NCI-H748 treated with DMSO at 0.1 percent for 48 hours (cell line): ENCODE results near the gene NEURL1.
"Not testable (repeated sequence)": the region's sequence is repeated elsewhere in the genome, so short reads cannot be mapped to it uniquely, and the experiment has no call there.

Source experiments
- DNase-seq: peaks from one replicate; lab custom pipeline; 2025; lab: John Stamatoyannopoulos, UW

Gene NEURL1

DNA sequence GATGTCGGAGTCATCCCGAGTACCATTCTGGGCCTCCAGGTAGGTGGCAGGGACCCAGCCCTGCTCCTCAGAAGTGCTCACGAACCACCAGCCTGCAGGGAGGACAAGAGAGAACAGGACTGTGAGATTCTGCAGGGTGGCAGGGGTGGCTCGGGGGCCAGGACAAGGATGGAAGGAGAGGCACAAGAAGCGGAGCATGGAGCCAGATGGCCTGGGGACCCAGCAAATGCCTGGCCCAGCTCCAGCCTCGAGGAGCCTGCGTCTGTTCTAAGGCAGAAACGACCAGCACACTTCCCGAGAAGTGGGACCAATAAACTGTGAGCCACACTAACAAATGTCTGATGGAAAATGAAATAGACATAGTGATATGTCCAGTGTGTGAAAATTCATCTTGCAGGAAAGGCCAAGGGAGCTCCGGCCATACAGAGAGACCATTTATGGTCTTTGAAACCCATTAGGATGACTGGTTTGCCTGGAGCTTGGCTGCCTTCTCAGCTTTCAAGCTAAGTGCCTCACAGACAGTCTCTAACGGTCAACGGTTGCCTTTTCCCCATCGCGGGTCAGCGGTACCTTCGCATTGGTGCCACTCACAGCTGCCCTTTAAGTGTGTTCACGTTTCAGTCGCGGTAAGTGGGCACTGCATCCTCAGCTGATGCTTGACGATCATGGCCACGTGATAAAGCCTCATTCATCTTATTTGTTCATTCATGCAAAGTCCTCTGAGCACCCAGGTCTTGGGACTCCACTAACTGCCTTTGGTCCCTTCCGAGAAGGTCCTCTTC, 133.8 kb downstream of the NEURL1 start:
- DNase-seq, result no peak

DNA sequence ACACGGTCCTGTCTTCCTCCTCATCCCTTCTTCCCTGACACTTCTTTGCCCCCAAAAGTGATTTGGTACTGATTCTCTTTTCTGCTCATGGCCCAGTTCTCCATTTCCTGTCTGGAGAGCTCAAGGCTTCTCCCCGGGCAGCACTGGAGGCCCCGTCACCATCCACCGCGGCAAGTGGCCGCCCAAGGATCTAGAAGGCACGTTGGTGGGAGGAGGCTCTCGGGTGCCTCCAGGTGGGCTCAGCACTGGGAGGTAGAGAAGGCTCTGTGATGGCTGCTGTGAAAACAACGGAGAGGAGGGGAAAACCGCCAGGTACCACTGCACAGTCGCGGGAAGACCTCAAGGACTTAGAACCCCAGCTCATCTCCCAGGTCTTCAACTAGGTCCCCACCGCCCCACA, 134.4 kb downstream of the NEURL1 start:
- no peak for DNase-seq

- DNase-seq, result no peak
Observed at GRCh38 chr10:103629581-103629980, 136.1 kb downstream of the NEURL1 start.

DNA sequence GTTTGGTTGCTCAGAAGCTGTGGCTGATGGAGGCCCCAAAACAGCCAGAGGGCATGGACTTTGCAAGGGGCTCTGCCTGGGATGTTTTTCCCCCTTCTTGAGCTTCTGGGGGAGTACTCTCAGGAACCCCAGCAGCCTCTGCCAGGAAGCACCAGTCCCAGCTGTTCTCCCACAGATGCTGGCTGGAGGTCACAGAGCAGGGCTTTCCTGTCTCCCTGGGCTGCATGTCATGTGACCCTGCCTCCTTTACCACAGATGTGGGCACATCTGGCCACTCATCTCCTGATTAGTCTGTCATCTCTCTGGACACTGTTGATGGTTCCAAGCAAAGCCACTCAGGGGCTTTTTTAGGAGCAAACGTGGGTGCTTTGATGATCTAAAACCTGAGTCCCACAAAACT, 136.7 kb downstream of the NEURL1 start:
- no peak for DNase-seq

- DNase-seq, result no peak
Observed at GRCh38 chr10:103632247-103632642, 138.7 kb downstream of the NEURL1 start.

- DNase-seq, result not testable (repeated sequence)
Observed at GRCh38 chr10:103632871-103633270, 139.4 kb downstream of the NEURL1 start.

DNA sequence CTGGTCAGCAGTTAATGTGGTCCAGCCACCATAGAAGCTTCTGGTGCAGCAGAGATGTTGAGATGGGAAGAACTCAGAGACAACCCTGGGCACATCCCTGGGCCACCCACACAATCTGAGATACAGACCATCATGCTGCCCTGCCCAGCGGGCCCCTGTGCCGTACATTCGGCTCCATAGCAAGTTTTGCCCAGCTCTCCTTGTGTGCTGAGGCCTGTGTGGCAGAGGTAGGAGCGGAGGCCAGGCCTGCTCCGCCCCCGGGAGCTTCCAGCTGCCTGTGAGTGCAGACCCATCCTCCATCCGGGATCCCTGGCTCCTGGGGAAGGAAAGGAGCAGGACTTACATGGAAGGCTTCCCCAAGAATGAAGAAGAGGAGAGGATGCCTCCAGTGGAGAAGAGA, 140.3 kb downstream of the NEURL1 start:
- no peak for DNase-seq

GRCh38 chr10:103635580-103635979, 142.1 kb downstream of the NEURL1 start:
- DNase-seq, result no peak

GRCh38 chr10:103636492-103636891, 143.0 kb downstream of the NEURL1 start:
- no peak for DNase-seq

DNA sequence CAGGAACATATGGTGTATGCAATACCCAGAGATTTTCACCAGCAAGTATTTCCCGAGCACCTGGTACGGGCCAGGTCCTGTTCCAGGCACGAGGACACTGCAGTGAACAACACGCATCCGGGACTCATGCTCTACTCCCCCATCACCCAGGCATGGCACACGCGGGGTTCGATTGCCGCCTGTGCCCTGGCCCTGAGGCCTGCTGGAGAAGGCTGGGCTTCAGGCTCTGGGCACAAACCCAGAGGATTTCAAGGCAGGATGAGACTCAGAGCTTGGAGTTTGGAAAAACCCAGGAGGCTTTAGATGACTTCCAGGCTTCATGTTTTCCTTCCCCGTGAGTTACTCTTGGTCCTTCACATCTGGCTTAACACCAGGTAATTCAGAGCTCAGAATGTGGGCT, 143.5 kb downstream of the NEURL1 start:
- no peak for DNase-seq

- DNase-seq, result no peak
Observed at GRCh38 chr10:103637927-103638557, 144.5 kb downstream of the NEURL1 start.

DNA sequence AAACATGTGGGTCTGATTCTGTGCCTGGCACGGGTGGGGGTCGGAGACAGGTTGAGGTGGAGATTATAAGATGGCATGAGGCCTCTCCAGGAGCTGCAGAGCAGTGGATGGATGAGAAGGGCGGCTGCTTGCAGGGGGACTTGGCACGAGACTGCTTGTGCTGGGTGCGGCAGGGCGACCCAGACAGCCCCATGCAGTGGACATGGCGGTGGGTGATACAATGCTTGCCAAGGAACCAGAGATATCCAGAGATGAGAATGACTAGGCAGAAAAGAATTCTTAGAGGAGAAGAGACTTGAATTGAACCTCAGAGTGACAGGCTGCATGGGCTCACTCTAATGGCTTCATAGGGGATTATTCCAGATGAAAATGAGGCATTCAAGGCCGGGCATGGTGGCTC, 145.4 kb downstream of the NEURL1 start:
- DNase-seq, result no peak

- DNase-seq, result no peak
Observed at GRCh38 chr10:103640436-103641181, 147.1 kb downstream of the NEURL1 start.

DNA sequence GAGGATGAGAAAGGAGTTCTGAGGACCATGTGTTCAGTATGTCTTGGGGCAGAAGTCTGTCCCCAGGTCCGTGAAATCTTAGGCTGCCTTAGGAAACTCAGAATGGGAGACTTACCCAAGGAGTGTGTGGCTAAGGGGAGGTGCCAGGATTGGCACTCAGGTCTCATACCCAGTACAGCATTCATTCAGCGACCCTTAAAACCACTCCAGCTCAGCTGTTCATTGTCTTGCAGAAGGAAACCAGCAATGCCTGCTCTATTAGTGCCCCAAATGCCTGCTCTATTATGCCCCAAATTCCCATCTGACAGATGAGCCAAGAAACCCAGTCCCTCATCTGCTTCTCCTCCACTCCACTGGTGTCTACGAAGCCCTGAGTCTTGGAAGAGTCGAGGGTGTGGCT, 147.8 kb downstream of the NEURL1 start:
- no peak for DNase-seq
